GM19240 (cell line): ENCODE results near the gene AQP9.
"Not testable (repeated sequence)": the region's sequence is repeated elsewhere in the genome, so short reads cannot be mapped to it uniquely, and the experiment has no call there.

Experiments
- DNase-seq: peaks from one replicate; pipeline ENCODE4 v3.0.0; 2011; ENCODE audit warnings: low spot score; ENCODE audit not compliant: insufficient read length

Gene AQP9

GRCh38 chr15:58138106-58138505 is at the start of gene AQP9:
TSS of gene AQP9 (plus strand) at chr15:58138381. CDS start at chr15:58138566, 185 bp downstream.
- no peak for DNase-seq

GRCh38 chr15:58095415-58095814 is 42.8 kb upstream of the AQP9 start:
- no peak for DNase-seq

GRCh38 chr15:58096529-58097084 is 41.6 kb upstream of the AQP9 start:
- DNase-seq = no peak

- no peak for DNase-seq
These were observed 34.7 kb upstream of the AQP9 start for GRCh38 chr15:58103482-58103881.

- no peak for DNase-seq
These were observed 30.1 kb upstream of the AQP9 start for GRCh38 chr15:58108117-58108516.

- DNase-seq = no peak
These were observed 28.8 kb upstream of the AQP9 start for GRCh38 chr15:58109419-58109818.

GRCh38 chr15:58110999-58111717 is 27.0 kb upstream of the AQP9 start:
- DNase-seq = no peak

- DNase-seq = no peak
These were observed 26.5 kb upstream of the AQP9 start for GRCh38 chr15:58111718-58112104.

- not testable (repeated sequence) for DNase-seq
These were observed 24.8 kb upstream of the AQP9 start for GRCh38 chr15:58113358-58113757.

GRCh38 chr15:58114388-58114787 is 23.8 kb upstream of the AQP9 start:
- DNase-seq = no peak

- DNase-seq = no peak
These were observed 23.4 kb upstream of the AQP9 start for GRCh38 chr15:58114812-58115211.

GRCh38 chr15:58115692-58116091 is 22.5 kb upstream of the AQP9 start:
- no peak for DNase-seq

- no peak for DNase-seq
These were observed 20.6 kb upstream of the AQP9 start for GRCh38 chr15:58117619-58118018.

- no peak for DNase-seq
These were observed 19.9 kb upstream of the AQP9 start for GRCh38 chr15:58118272-58118671.

GRCh38 chr15:58119016-58119415 is 19.2 kb upstream of the AQP9 start:
- no peak for DNase-seq

GRCh38 chr15:58124585-58124984 is 13.6 kb upstream of the AQP9 start:
- no peak for DNase-seq

- no peak for DNase-seq
These were observed 12.8 kb upstream of the AQP9 start for GRCh38 chr15:58125333-58125732.

- no peak for DNase-seq
These were observed 3.3 kb upstream of the AQP9 start for GRCh38 chr15:58134886-58135285.

GRCh38 chr15:58135511-58136174 is 2.5 kb upstream of the AQP9 start:
- DNase-seq = no peak

- DNase-seq = no peak
These were observed 1.4 kb upstream of the AQP9 start for GRCh38 chr15:58136731-58137130.

- no peak for DNase-seq
These were observed 495 bp upstream of the AQP9 start for GRCh38 chr15:58137686-58138085.

- DNase-seq = no peak
These were observed 1.3 kb downstream of the AQP9 start for GRCh38 chr15:58139276-58139988.
